GM18498 (cell line): ENCODE measurements around the gene INO80B.
A peak's percentile ranks its signal among the peaks of the same experiment; 100 is the strongest.

Source experiments
- ATAC-seq: cut with Tn5 transposase; IDR thresholded peaks from one replicate; pipeline ENCODE4 v1.9.1; 2021; ENCODE audit warnings: mild to moderate bottlenecking, moderate library complexity; ENCODE audit not compliant: unreplicated experiment

Gene INO80B

DNA sequence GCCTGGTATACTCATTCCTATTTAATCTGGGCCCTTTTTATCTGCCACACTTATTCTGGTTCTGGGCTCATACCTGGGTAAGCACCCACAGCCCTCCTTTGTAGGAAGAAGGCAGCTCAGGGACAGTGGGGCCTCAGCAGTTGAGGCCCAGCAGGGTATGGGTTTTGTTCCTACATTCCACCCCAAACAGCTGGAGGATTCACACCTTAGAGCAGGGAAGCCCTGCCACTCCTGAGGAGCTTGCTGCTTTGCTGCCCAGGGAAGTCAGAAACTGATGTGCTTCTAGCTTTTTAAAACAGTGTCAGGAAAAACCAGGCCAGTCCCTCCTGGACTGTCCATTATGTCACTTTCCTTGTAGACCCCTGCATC is 45.7 kb downstream of the INO80B start:
- no peak for ATAC-seq

DNA sequence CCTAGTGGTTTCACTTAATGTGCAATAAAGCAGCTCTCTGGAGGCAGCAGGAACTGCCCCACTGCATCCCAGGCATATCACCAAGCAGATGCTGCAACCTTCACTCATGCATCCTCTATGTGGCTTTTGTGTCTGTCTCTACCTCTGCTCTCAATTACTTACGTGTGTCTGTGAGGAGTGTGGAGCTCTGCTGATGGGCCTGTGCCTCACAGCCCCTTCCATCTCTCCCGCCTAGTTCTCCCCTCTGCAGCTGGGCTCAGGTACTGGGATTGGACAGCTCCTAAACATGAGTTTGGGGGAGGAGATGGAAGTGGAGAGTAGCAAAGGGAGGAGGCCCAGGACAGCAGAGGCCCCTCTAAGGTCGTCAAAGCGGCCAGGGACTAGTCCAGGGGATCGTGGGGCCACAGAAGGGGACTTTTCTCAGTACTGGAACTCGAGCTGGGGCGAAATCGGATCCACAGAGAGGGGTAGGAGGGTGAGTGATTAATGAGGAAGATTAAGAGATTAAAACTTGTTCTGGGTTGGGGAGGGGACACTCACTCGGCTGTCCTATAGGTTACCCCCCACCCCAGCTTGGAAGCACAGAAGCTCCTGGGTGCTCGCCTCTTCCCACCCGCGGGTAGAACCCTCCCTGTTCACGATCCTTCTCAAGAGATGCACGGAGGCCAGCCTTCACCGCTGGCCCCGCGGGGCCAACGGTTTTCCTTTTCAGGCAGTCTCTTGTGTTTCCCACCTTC is 46.6 kb downstream of the INO80B start:
- ATAC-seq, result no peak

GRCh38 chr2:74502147-74502719 is 47.3 kb downstream of the INO80B start:
- no peak for ATAC-seq

DNA sequence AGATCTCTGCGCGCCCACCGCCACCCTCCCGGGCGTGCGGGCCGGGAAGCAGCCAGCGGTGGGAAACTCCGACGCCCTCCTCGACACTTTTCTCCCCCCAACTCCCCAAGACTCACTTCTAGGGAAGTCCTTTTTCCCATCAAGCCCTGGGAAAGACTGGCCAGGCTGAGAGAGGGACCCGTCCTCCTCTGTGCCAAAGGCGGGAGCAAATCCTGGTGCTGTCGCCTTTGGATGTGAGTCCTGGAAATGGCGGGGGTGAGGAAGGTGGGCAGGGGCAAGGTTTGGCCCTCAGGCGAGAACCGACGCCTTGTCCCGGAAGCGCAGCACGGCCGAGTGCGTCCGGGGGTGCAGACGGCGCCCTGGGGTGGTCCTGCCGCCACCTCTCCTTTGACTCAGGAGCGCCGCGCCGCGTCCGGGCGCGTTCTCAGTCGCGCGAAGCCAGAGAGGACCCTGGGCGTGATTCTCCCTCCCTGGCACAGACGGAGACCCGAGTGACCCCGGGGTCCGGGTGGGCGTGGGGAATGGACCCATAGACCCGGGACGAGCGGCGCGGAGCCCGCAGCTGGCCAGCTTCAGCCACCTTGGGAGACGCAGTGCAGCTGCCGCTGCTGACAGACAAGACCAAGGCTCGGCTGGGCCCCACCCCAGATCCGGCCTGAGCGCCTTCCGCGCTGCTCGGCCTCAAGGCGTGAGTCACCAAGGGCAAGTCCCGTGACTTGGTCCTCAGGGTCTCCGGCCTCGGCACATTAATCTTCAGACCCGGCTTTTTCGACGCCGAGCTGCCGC is 48.0 kb downstream of the INO80B start:
- peak; percentile 45 for ATAC-seq

GRCh38 chr2:74503506-74504475 is 48.9 kb downstream of the INO80B start:
- no peak for ATAC-seq

DNA sequence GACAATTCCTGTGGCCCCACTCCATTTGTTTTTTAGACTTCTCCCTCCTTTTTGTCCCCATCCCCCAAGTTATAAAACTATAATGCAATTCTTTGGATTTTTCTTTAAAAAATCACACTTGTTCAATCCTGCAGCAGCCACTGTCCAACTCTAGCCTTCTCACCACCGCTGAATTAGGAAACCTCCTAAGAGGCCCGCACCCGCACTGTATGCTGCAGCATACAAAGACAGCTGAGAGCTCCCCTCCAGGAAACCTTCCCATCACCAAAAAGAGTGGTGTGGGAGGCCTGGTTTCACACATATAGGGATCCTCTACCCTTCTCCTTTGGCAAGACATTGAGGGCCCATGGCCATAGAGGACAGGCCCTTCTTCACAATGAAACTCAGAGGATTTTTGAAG is 49.7 kb downstream of the INO80B start:
- no peak for ATAC-seq

DNA sequence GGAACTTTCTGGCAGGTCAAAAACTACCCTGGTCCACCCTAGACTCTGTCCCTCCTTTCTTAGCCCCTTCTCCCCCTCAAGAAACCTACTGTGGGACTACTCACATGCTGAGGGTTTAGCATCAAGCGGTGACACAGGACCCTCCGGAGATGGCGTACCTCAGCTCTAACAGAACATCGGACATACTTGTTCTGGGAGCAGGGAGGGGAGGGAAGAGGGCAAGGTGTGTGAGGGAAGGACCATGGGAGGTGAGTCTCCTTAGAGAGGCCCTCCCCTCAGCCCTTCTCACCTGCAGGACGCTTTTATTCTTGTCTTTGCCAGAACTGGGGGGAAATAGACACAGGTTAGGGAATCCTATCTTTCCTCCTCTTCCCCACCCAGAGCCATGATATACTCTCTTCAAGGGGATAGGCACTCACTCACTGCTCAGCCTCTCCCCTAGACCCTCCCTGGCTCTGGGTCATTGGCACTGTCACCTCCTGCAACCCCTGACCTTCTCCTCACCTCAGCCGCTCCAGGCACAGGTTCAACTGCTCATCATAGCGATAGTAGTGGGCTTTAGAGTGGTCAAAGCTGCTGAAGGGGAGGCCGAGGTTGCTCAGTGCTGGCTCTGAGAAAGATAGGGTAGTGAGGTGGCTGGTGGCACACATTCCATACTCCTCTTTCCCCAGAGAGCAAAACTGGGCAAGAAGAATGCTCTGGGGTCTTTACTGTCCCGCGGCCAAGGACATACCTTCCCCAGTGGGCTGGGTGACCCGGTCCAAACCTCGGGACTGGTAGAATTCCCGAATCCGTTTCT is 50.8 kb downstream of the INO80B start:
- no peak for ATAC-seq

DNA sequence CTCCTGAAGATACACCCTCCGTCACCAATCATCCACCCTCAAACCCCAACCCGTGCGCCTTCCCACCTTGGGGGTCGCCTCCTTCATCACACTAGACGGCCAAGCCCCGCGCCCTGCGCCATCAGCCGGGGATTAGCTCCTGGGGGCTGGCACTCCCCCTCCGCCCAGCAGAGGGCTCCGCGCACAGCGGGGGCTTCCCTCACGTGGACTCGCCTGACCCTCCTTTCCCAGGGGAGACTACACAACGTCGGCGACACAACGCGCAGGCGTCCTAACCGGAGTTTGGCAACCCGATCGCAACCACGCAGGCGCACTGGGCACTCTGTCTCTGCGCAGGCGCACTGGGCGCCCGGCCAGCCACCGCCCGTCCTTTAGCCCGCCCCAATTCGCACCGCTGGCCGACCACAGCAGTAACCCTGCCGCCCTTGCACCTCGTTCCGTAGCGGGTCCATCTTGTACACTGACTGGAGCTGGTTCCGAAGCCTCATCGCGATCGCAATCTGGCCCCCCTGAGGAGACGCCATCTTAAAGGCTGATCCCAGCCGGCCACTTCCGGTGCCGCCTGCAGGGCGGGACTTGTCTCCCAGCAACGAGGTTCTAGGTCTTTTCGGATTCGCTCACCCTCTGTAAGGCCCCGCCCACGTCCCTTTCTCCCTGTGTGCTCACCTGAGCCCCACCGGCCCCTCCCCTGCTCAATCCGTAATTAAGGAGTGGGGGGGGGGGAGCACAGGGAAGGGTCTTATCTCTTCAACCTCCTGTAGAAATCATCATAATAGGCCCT is 52.4 kb downstream of the INO80B start, which contains the start of gene PCGF1:
Gene PCGF1, minus strand, starts transcription at position 551 of the 781 bp plus-strand sequence. Its CDS starts 27 bp downstream, at position 524.
- peak; percentile 85 for ATAC-seq
